Hepatic stellate cell (primary cell): ENCODE data around the gene TRIM54.

Experiments
- DNase-seq: peaks from one replicate; pipeline ENCODE4 v3.0.0; 2011; ENCODE audit warnings: low spot score

The TRIM54 gene

DNA sequence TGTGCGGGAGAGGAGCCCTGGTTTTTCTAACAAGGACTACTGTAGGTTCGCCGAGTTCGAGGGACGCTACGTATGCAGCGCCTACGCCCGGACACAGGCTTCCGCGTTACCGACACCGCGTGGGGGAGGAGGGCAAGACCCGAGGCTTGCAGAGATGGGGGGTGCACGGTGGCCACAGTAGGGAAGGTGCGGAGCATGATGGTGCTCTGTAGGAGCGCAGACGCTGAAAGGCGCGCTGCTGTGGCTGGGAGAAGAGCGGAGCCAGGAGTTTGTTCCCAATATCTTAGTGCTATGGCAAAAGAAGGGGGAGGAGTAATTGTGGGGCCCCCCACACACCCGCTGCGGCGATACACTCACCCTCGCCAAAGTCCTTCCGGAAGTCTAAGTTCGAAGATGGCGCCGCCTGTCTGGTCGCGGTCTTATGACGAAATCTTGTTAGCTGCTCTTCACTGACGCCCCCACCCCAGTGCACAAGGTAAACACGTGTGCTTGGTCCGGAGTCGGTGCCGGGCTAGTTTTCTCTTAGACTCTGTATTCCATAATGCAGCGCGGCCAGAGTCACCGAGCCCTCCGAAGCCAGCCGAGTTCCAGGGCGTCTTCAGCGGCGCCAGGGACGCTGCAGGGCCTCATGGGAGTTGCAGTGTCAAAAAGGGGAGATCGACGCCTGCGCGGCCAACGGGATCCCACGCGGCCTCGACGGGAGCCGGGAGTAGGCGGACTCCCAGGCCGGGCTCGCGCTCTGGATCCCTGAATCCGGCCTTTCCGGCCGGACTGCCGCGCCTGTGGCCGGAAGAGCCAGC, 74.4 kb downstream of the TRIM54 start, which contains the start of gene GTF3C2:
GTF3C2 (minus strand) TSS at position 383 of the 800 bp plus-strand sequence. CDS start 13,210 bp downstream, outside the sequence.
- peak; percentile 95 for DNase-seq
